CD8-positive, alpha-beta memory T cell (primary cell): ENCODE results near the gene C1QTNF6. TPM values are rescaled to one million over a fixed set of nuclear protein-coding genes. Genes with fewer than 3 reads are reported as not detected.
A peak's percentile ranks its signal among the peaks of the same experiment; 100 is the strongest.

ENCODE experiments used
- CTCF ChIA-PET: fragments of 350-600 bp; sonication (Branson Sonifier 250); formaldehyde crosslinking; loops from one replicate; lab custom pipeline; 2021; ENCODE audit warnings: antibody characterized with exemption; lab: Charles Lee
- POLR2A ChIA-PET: fragments of 350-600 bp; sonication (Branson Sonifier 250); formaldehyde crosslinking; loops from one replicate; lab custom pipeline; 2021; ENCODE audit warnings: antibody characterized with exemption; lab: Charles Lee
- DNase-seq, 5 donors: peaks; one replicate each; pipeline versions ENCODE4 v3.0.0 to v3.0.0-alpha.2; 2020 to 2022; ENCODE audit warnings: mixed read lengths in 1 of 5
- H3K27ac ChIP-seq: one replicate; pipeline ENCODE4 v1.7.0; 2013; ENCODE audit warnings: low read depth, mild to moderate bottlenecking, low read length, moderate library complexity
- H3K27me3 ChIP-seq: 2 replicates; pipeline ENCODE4 v1.7.0; 2013; ENCODE audit warnings: low read length, mild to moderate bottlenecking; ENCODE audit not compliant: insufficient read depth, poor library complexity, severe bottlenecking
- H3K36me3 ChIP-seq: 2 replicates; pipeline ENCODE4 v1.7.0; 2013; ENCODE audit warnings: mild to moderate bottlenecking, low read length, moderate library complexity; ENCODE audit not compliant: insufficient read depth
- H3K4me1 ChIP-seq: 2 replicates; pipeline ENCODE4 v1.7.0; 2013; ENCODE audit warnings: mild to moderate bottlenecking, low read length, moderate library complexity; ENCODE audit not compliant: insufficient read depth
- H3K4me3 ChIP-seq: 2 replicates; pipeline ENCODE4 v1.7.0; 2013; ENCODE audit warnings: mild to moderate bottlenecking, low read length
- H3K9me3 ChIP-seq: 2 replicates; pipeline ENCODE4 v1.7.0; 2013; ENCODE audit warnings: mild to moderate bottlenecking, low read length
- H3K27ac Mint-ChIP-seq, 8 donors: one replicate each; pipeline ENCODE4 v1.8.0; 2020 to 2021; ENCODE audit warnings: mixed read lengths in 8 of 8, mild to moderate bottlenecking in 6 of 8, inconsistent platforms in 3 of 8, moderate library complexity in 3 of 8
- H3K27me3 Mint-ChIP-seq, 2 donors: one replicate each; pipeline ENCODE4 v1.8.0; 2020 to 2021; ENCODE audit warnings: mixed read lengths in 2 of 2, mild to moderate bottlenecking in 1 of 2, moderate library complexity in 1 of 2
- H3K36me3 Mint-ChIP-seq, 3 donors: one replicate each; pipeline ENCODE4 v1.8.0; 2020 to 2021; ENCODE audit warnings: mixed read lengths in 3 of 3, inconsistent platforms in 1 of 3, mild to moderate bottlenecking in 1 of 3
- H3K4me1 Mint-ChIP-seq, 3 donors: one replicate each; pipeline ENCODE4 v1.8.0; 2020 to 2021; ENCODE audit warnings: mixed read lengths in 3 of 3, inconsistent platforms in 1 of 3, mild to moderate bottlenecking in 1 of 3
- H3K4me3 Mint-ChIP-seq, 7 donors: one replicate each; pipeline ENCODE4 v1.8.0; 2020 to 2021; ENCODE audit warnings: mixed read lengths in 7 of 7, mild to moderate bottlenecking in 6 of 7, moderate library complexity in 4 of 7, inconsistent platforms in 2 of 7
- H3K9me3 Mint-ChIP-seq, 5 donors: one replicate each; pipeline ENCODE4 v1.8.0; 2020 to 2022; ENCODE audit warnings: mixed read lengths in 5 of 5, mild to moderate bottlenecking in 3 of 5, moderate library complexity in 2 of 5, inconsistent platforms in 1 of 5
- polyA plus RNA-seq: library from polyadenylated mRNA; unstranded; fragments of 300-500 nt; fragmentation: Illumina TruSeq; gene quantifications from one replicate; pipeline ENCODE4 v1.2.3, GENCODE V29; 2021
- total RNA-seq, 2 experiments: library from RNA; stranded (reverse); gene quantifications; one replicate each; pipeline ENCODE4 v1.2.3, GENCODE V29; 2021

Gene C1QTNF6
- total and polyA plus RNA-seq, 3 experiments from 2014 or later: 1.8 to 4.3 (median 3.6) TPM

- Histone ChIP-seq H3K27ac (no peak overlapping the region), H3K4me1 (peaks cover 23% of the 10 kb centered on the region)
Observed at GRCh38 chr22:37154925-37155712, 32.9 kb downstream of the C1QTNF6 start.

GRCh38 chr22:37153901-37154300, 34.1 kb downstream of the C1QTNF6 start:
- ChIA-PET CTCF (interaction anchor here (1.0 to 8.7 kb wide), 2 partner anchors 9 to 74 kb away, joined by 3 to 124 read pairs; no protein-coding TSS in a partner anchor), POLR2A (no interaction called here)
- Histone ChIP-seq H3K36me3 (no peaks in the 10 kb centered on the region), H3K4me1 (peaks cover 21% of the 10 kb centered on the region), H3K27me3 (no peaks in the 10 kb centered on the region), H3K9me3 (no peaks in the 10 kb centered on the region), H3K4me3 (no peak overlapping the region), H3K27ac (no peak overlapping the region)
- H3K27ac Mint-ChIP-seq: peak overlapping the region in 5 of 8 donors; percentile 44 to 96 (median 61)
- peaks cover 0 to 3% (median 0%) of the 10 kb centered on the region in 5 donors for H3K9me3 Mint-ChIP-seq
- H3K4me3 Mint-ChIP-seq: no peak overlapping the region
- peaks cover 45 to 58% (median 51%) of the 10 kb centered on the region in 3 donors for H3K4me1 Mint-ChIP-seq
- H3K27me3 Mint-ChIP-seq: peaks cover 0 to 4% of the 10 kb centered on the region in 2 donors
- DNase-seq: no peak
- peaks cover 0 to 13% (median 7%) of the 10 kb centered on the region in 3 donors for H3K36me3 Mint-ChIP-seq

More at GRCh38 chr22:37154925-37155712, 32.9 kb downstream of the C1QTNF6 start:
- ChIA-PET CTCF (interaction anchor here (2.4 to 8.7 kb wide), 2 partner anchors 8 to 44 kb away, joined by 7 to 124 read pairs; no protein-coding TSS in a partner anchor), POLR2A (no interaction called here)
- no peaks in the 10 kb centered on the region for H3K36me3 ChIP-seq
- Mint-ChIP-seq H3K9me3 (no peaks in the 10 kb centered on the region), H3K27me3 (peaks cover 0 to 1% of the 10 kb centered on the region in 2 donors), H3K4me1 (peaks cover 52 to 63% (median 56%) of the 10 kb centered on the region in 3 donors), H3K36me3 (peaks cover 0 to 7% (median 2%) of the 10 kb centered on the region in 3 donors), H3K27ac (peak overlapping the region in 7 of 8 donors; percentile 9 to 93 (median 60)), H3K4me3 (peak overlapping the region in 1 of 7 donors; percentile 9)
- no peak overlapping the region for H3K4me3 ChIP-seq
- H3K9me3 ChIP-seq: no peaks in the 10 kb centered on the region
- no peaks in the 10 kb centered on the region for H3K27me3 ChIP-seq
- DNase-seq: no peak

- Histone ChIP-seq H3K4me1 (peaks cover 46% of the 10 kb centered on the region), H3K4me3 (no peak overlapping the region), H3K9me3 (no peaks in the 10 kb centered on the region), H3K36me3 (no peaks in the 10 kb centered on the region), H3K27me3 (no peaks in the 10 kb centered on the region), H3K27ac (peak overlapping the region; percentile 88)
- POLR2A ChIA-PET: interaction anchor here (1.1 to 3.4 kb wide), 2 partner anchors 15 to 32 kb away, joined by 3 to 29 read pairs; no protein-coding TSS in a partner anchor
- peaks cover under 1 to 37% (median 7%) of the 10 kb centered on the region in 3 donors for H3K36me3 Mint-ChIP-seq
- CTCF ChIA-PET: interaction anchor here (1.5 to 8.7 kb wide), 3 partner anchors 12 to 48 kb away, joined by 3 to 124 read pairs (median 17); no protein-coding TSS in a partner anchor
- peak overlapping the region; percentile 17 to 100 (median 98) for H3K27ac Mint-ChIP-seq
- H3K9me3 Mint-ChIP-seq: peaks cover 0 to 3% (median 0%) of the 10 kb centered on the region in 5 donors
- peak overlapping the region in 1 of 7 donors; percentile 67 for H3K4me3 Mint-ChIP-seq
- peaks cover 52 to 56% (median 55%) of the 10 kb centered on the region in 3 donors for H3K4me1 Mint-ChIP-seq
- no peak for DNase-seq
- H3K27me3 Mint-ChIP-seq: peaks cover 0 to 4% of the 10 kb centered on the region in 2 donors
Observed at GRCh38 chr22:37151401-37151800, 36.6 kb downstream of the C1QTNF6 start.

- DNase-seq: no peak
- CTCF ChIA-PET: interaction anchor here (0.8 to 8.7 kb wide), 7 partner anchors 13 to 93 kb away, joined by 3 to 124 read pairs (median 13); partner anchors contain the start of gene RAC2
- Histone ChIP-seq H3K36me3 (no peaks in the 10 kb centered on the region), H3K27me3 (no peaks in the 10 kb centered on the region), H3K9me3 (no peaks in the 10 kb centered on the region), H3K4me1 (peaks cover 53% of the 10 kb centered on the region), H3K4me3 (peak overlapping the region; percentile 12), H3K27ac (peak overlapping the region; percentile 88)
- Mint-ChIP-seq H3K4me3 (peak overlapping the region in 2 of 7 donors; percentile 18 to 67), H3K36me3 (peaks cover 1 to 44% (median 13%) of the 10 kb centered on the region in 3 donors), H3K27me3 (peaks cover 0 to 4% of the 10 kb centered on the region in 2 donors), H3K27ac (peak overlapping the region; percentile 70 to 100 (median 98)), H3K4me1 (peaks cover 54 to 58% (median 57%) of the 10 kb centered on the region in 3 donors), H3K9me3 (peaks cover 0 to 3% (median 0%) of the 10 kb centered on the region in 5 donors)
- POLR2A ChIA-PET: interaction anchor here (0.6 to 5.4 kb wide), 7 partner anchors 12 to 33 kb away, joined by 3 to 48 read pairs (median 12); no protein-coding TSS in a partner anchor
Observed at GRCh38 chr22:37150701-37151100, 37.3 kb downstream of the C1QTNF6 start.

- no peaks in the 10 kb centered on the region for H3K27me3 ChIP-seq
- no peak for DNase-seq
- peak overlapping the region; percentile 96 to 100 (median 98) for H3K27ac Mint-ChIP-seq
- H3K4me1 ChIP-seq: peaks cover 67% of the 10 kb centered on the region
- H3K36me3 ChIP-seq: peaks cover 12% of the 10 kb centered on the region
- H3K36me3 Mint-ChIP-seq: peaks cover 5 to 59% (median 13%) of the 10 kb centered on the region in 3 donors
- H3K4me3 Mint-ChIP-seq: peak overlapping the region; percentile 88 to 97 (median 96)
- POLR2A ChIA-PET: interaction anchor here (0.8 to 5.4 kb wide), 13 partner anchors 8 to 92 kb away, joined by 3 to 48 read pairs (median 6); partner anchors contain the start of gene C1QTNF6
- H3K9me3 ChIP-seq: no peaks in the 10 kb centered on the region
- H3K4me1 Mint-ChIP-seq: peaks cover 62 to 70% (median 65%) of the 10 kb centered on the region in 3 donors
- peaks cover 0 to 3% (median 0%) of the 10 kb centered on the region in 5 donors for H3K9me3 Mint-ChIP-seq
- peak overlapping the region; percentile 88 for H3K27ac ChIP-seq
- H3K4me3 ChIP-seq: peak overlapping the region; percentile 86
- CTCF ChIA-PET: interaction anchor here (0.7 to 8.7 kb wide), 20 partner anchors 9 to 112 kb away, joined by 3 to 124 read pairs (median 4); partner anchors contain the start of gene RAC2
- H3K27me3 Mint-ChIP-seq: peaks cover 0 to 4% of the 10 kb centered on the region in 2 donors
Observed at GRCh38 chr22:37148742-37149665, 39.0 kb downstream of the C1QTNF6 start.

- peak in 3 of 5 donors; percentile 28 to 62 (median 41) for DNase-seq
- Histone ChIP-seq H3K4me3 (peak overlapping the region; percentile 86), H3K4me1 (peaks cover 76% of the 10 kb centered on the region), H3K9me3 (no peaks in the 10 kb centered on the region), H3K36me3 (peaks cover 21% of the 10 kb centered on the region), H3K27ac (peak overlapping the region; percentile 88), H3K27me3 (no peaks in the 10 kb centered on the region)
- Mint-ChIP-seq H3K36me3 (peaks cover 9 to 67% (median 13%) of the 10 kb centered on the region in 3 donors), H3K9me3 (peaks cover 0 to 3% (median 0%) of the 10 kb centered on the region in 5 donors), H3K27me3 (peaks cover 0 to 4% of the 10 kb centered on the region in 2 donors), H3K4me1 (peaks cover 64 to 79% (median 72%) of the 10 kb centered on the region in 3 donors), H3K4me3 (peak overlapping the region; percentile 88 to 97 (median 96)), H3K27ac (peak overlapping the region; percentile 96 to 100 (median 98))
- ChIA-PET POLR2A (interaction anchor here (0.5 to 5.4 kb wide), 6 partner anchors 14 to 82 kb away, joined by 3 to 48 read pairs (median 18); no protein-coding TSS in a partner anchor), CTCF (interaction anchor here (0.9 to 8.7 kb wide), 12 partner anchors 8 to 129 kb away, joined by 3 to 124 read pairs (median 4); partner anchors contain the start of gene TST)
Observed at GRCh38 chr22:37148031-37148651, 39.9 kb downstream of the C1QTNF6 start.
